K562 (cell line): Measurements from ENCODE around the gene CRYBG2. TPM values are rescaled to one million over a fixed set of nuclear protein-coding genes. Genes with fewer than 3 reads are reported as not detected.

Source experiments
- ATF1 ChIP-seq, 2 experiments: fragments of 450-650 bp in 1 of 2; IDR thresholded peaks; 2 replicates each; pipeline ENCODE4 v1.6.1; 2016; ENCODE audit warnings: missing compliant biosample characterization in 1 of 2, missing genetic modification characterization in 1 of 2
- BRF1 ChIP-seq: IDR thresholded peaks from 3 replicates; pipeline ENCODE4 v1.6.1; 2011; ENCODE audit warnings: borderline replicate concordance, mild to moderate bottlenecking; ENCODE audit not compliant: insufficient read length; ENCODE audit errors: extremely low read depth
- ETS1 ChIP-seq: conservative IDR thresholded peaks from 2 replicates; pipeline ENCODE4 v1.6.1; 2011; ENCODE audit warnings: low read depth, mild to moderate bottlenecking, low read length; ENCODE audit not compliant: control insufficient read depth
- MCM7 ChIP-seq, 2 experiments: fragments of 450-650 bp; IDR thresholded peaks; 2 replicates each; pipeline ENCODE4 v1.6.1; 2016 to 2018
- MGA ChIP-seq: fragments of 450-650 bp; IDR thresholded peaks from 2 replicates; pipeline ENCODE4 v1.6.1; 2016; ENCODE audit warnings: mild to moderate bottlenecking, moderate library complexity
- NBN ChIP-seq: fragments of 450-650 bp; IDR thresholded peaks from 2 replicates; pipeline ENCODE4 v1.6.1; 2016; ENCODE audit warnings: low read depth, mild to moderate bottlenecking
- PML ChIP-seq: IDR thresholded peaks from 2 replicates; pipeline ENCODE4 v1.6.1; 2012; ENCODE audit warnings: low read length, inconsistent platforms
- PTBP1 ChIP-seq: fragments of 200-400 bp; formaldehyde crosslinking; IDR thresholded peaks from 2 replicates; pipeline ENCODE4 v1.6.1; 2017; ENCODE audit warnings: low read depth, low read length
- SUPT5H ChIP-seq: fragments of 450-650 bp; IDR thresholded peaks from 2 replicates; pipeline ENCODE4 v1.6.1; 2016
- TAF9B ChIP-seq: fragments of 450-650 bp; IDR thresholded peaks from 2 replicates; pipeline ENCODE4 v1.6.1; 2018; ENCODE audit warnings: mild to moderate bottlenecking; ENCODE audit not compliant: partially characterized antibody
- ZC3H8 ChIP-seq: fragments of 450-650 bp; IDR thresholded peaks from 2 replicates; pipeline ENCODE4 v1.6.1; 2017
- ZFP91 ChIP-seq: sonication (generic); formaldehyde crosslinking; IDR thresholded peaks from 2 replicates; pipeline ENCODE4 v1.8.0; 2022; ENCODE audit warnings: mild to moderate bottlenecking, missing genetic modification reagents
- ZNF561 ChIP-seq: fragments of 450-650 bp; formaldehyde crosslinking; conservative IDR thresholded peaks from 2 replicates; pipeline ENCODE4 v1.4.0; 2020; ENCODE audit warnings: mild to moderate bottlenecking, moderate library complexity
- polyA plus RNA-seq, 8 experiments: library from polyadenylated mRNA; depleted of rRNA in 4 of 8; stranded (reverse) in 5 of 8; unstranded in 3 of 8; fragments of >200 nt; fragmentation: Nextera tagmentation in 2 of 8; fragmentation: Illumina TruSeq in 1 of 8; extraction: Ambion mirVana in 2 of 8; extraction: Trizol in 1 of 8; gene quantifications; 2 replicates each; pipeline versions ENCODE4 v1.2.1 to v1.2.3, GENCODE V29; 2011 to 2014; ENCODE audit warnings: inconsistent platforms in 1 of 8, missing spikeins in 1 of 8
- total RNA-seq, 7 experiments: library from RNA; depleted of rRNA in 6 of 7; stranded (reverse); fragments of >200 nt in 6 of 7; fragmentation: Illumina TruSeq in 2 of 7; extraction: Trizol in 2 of 7; gene quantifications; 2 replicates each; pipeline versions ENCODE4 v1.2.1 to v1.2.3, GENCODE V29; 2011 to 2021; ENCODE audit warnings: low replicate concordance in 1 of 7

CRYBG2 gene
- total and polyA plus RNA-seq, 9 of the 15 experiments (the other 6 are each of a cell fraction or from before 2014, with no cell fraction given) = 0.39 to 8.5 (median 3.7) TPM

- TF ChIP-seq MGA = peak; percentile 79
- no peak for TF ChIP-seq BRF1
- TF ChIP-seq ZC3H8 = no peak
- TF ChIP-seq ZNF561 (CRISPR knock-in tag) = no peak
- no peak for TF ChIP-seq ZFP91 (CRISPR knock-in tag)
- TF ChIP-seq PML = 0 out of 2 replicates have a peak, but pooled peaks have one; percentile 36
- no peak for TF ChIP-seq PTBP1
- TF ChIP-seq TAF9B = no peak
- TF ChIP-seq SUPT5H = no peak
- TF ChIP-seq ATF1 (CRISPR knock-in tag; IDR thresholded peaks at IDR 0.05) = no peak
- no peak; the same call in 1 of the 2 replicates for TF ChIP-seq ATF1 (tag; IDR thresholded peaks at IDR 0.05)
- TF ChIP-seq MCM7 (IDR thresholded peaks at IDR 0.05) = no peak
- TF ChIP-seq NBN = no peak; the same call in 1 of the 2 replicates
- TF ChIP-seq ETS1 = 0 out of 2 replicates have a peak, but pooled peaks have one; percentile 6
These were observed 78.1 kb downstream of the CRYBG2 start (continued) for GRCh38 chr1:26275580-26276431.
